Thoracic aorta (tissue), 2 donors: ENCODE measurements around the gene AXIN1. TPM values are rescaled to one million over a fixed set of nuclear protein-coding genes. Genes with fewer than 3 reads are reported as not detected.

Experiments used
- ATAC-seq: fragments of 150-250 bp; one replicate; pipeline ENCODE4 v1.8.0; 2017; ENCODE audit warnings: low read depth; ENCODE audit not compliant: insufficient number of reproducible peaks, low FRiP score
- DNase-seq: peaks from one replicate; pipeline ENCODE4 v3.0.0-alpha.2; 2020; ENCODE audit warnings: low spot score
- H3K27ac ChIP-seq, 2 donors: fragments of 200-600 bp; sonication (generic); 1 replicate in 1 of 2; 2 replicates in 1 of 2; pipeline ENCODE4 v1.5.1; 2016; ENCODE audit warnings: mild to moderate bottlenecking in 2 of 2, moderate library complexity in 2 of 2
- H3K27me3 ChIP-seq: fragments of 200-600 bp; sonication (generic); replicated peaks from 2 replicates; pipeline ENCODE4 v1.6.0; 2016; ENCODE audit warnings: mild to moderate bottlenecking; ENCODE audit not compliant: insufficient read depth
- H3K36me3 ChIP-seq: fragments of 200-600 bp; sonication (generic); one replicate; pipeline ENCODE4 v1.5.1; 2016
- H3K4me1 ChIP-seq, 2 donors: fragments of 200-600 bp; sonication (generic); 1 replicate in 1 of 2; 2 replicates in 1 of 2; pipeline versions ENCODE4 v1.5.1 to v1.6.0; 2016; ENCODE audit warnings: low read depth in 2 of 2, mild to moderate bottlenecking in 1 of 2; ENCODE audit not compliant: control insufficient read depth in 1 of 2
- H3K4me3 ChIP-seq: fragments of 200-600 bp; sonication (generic); 2 replicates; pipeline ENCODE4 v1.5.1; 2016; ENCODE audit warnings: mild to moderate bottlenecking
- H3K9me3 ChIP-seq: fragments of 200-600 bp; sonication (generic); 2 replicates; pipeline ENCODE4 v1.5.1; 2016
- CTCF ChIP-seq: fragments of 200-600 bp; sonication (generic); IDR thresholded peaks from one replicate; pipeline ENCODE4 v1.5.1; 2019; ENCODE audit warnings: antibody characterized with exemption
- total RNA-seq, 2 donors: library from RNA; depleted of rRNA; stranded (reverse); fragments of >200 nt; gene quantifications; one replicate each; pipeline versions ENCODE4 v1.1.0 to v1.2.3, GENCODE V29; 2016

The AXIN1 gene
- total RNA-seq, 2 donors from 2014 or later, result 20.0 to 27.2 TPM

GRCh38 chr16:265002-265529 lies 87.5 kb downstream of the AXIN1 start:
- Histone ChIP-seq H3K4me1 (no peaks in the 10 kb centered on the region), H3K27me3 (no peaks in the 10 kb centered on the region), H3K4me3 (no peak overlapping the region), H3K27ac (no peak overlapping the region), H3K9me3 (no peaks in the 10 kb centered on the region), H3K36me3 (peaks cover 30% of the 10 kb centered on the region)
- DNase-seq (no peak), ATAC-seq (no peak)
- TF ChIP-seq CTCF, result no peak

GRCh38 chr16:264440-264951 lies 88.0 kb downstream of the AXIN1 start:
- Histone ChIP-seq H3K27ac (no peak overlapping the region), H3K36me3 (peaks cover 34% of the 10 kb centered on the region), H3K4me1 (no peaks in the 10 kb centered on the region), H3K4me3 (no peak overlapping the region), H3K27me3 (no peaks in the 10 kb centered on the region), H3K9me3 (no peaks in the 10 kb centered on the region)
- no peak for ATAC-seq
- TF ChIP-seq CTCF, result no peak
- DNase-seq, result no peak

- DNase-seq (no peak), ATAC-seq (no peak)
- Histone ChIP-seq H3K4me3 (no peak overlapping the region), H3K4me1 (no peaks in the 10 kb centered on the region), H3K36me3 (peaks cover 40% of the 10 kb centered on the region), H3K9me3 (no peaks in the 10 kb centered on the region), H3K27ac (no peak overlapping the region), H3K27me3 (no peaks in the 10 kb centered on the region)
- TF ChIP-seq CTCF, result no peak
Observed at GRCh38 chr16:263944-264343, 88.6 kb downstream of the AXIN1 start.

GRCh38 chr16:263182-263774 lies 89.2 kb downstream of the AXIN1 start:
- H3K9me3 ChIP-seq, result no peaks in the 10 kb centered on the region
- no peak for TF ChIP-seq CTCF
- no peak overlapping the region for H3K4me3 ChIP-seq
- DNase-seq (no peak), ATAC-seq (no peak)
- H3K4me1 ChIP-seq, result no peaks in the 10 kb centered on the region
- H3K27me3 ChIP-seq, result no peaks in the 10 kb centered on the region
- peaks cover 41% of the 10 kb centered on the region for H3K36me3 ChIP-seq
- no peak overlapping the region for H3K27ac ChIP-seq

GRCh38 chr16:262121-262745 lies 90.3 kb downstream of the AXIN1 start:
- Histone ChIP-seq H3K4me3 (no peak overlapping the region), H3K36me3 (peaks cover 41% of the 10 kb centered on the region), H3K9me3 (no peaks in the 10 kb centered on the region), H3K27ac (no peak overlapping the region), H3K4me1 (no peaks in the 10 kb centered on the region), H3K27me3 (no peaks in the 10 kb centered on the region)
- DNase-seq (no peak), ATAC-seq (no peak)
- no peak for TF ChIP-seq CTCF
